Left kidney (tissue), 2 donors: Measurements from ENCODE around the gene ENTPD7. TPM values are rescaled to one million over a fixed set of nuclear protein-coding genes. Genes with fewer than 3 reads are reported as not detected.
"Not testable (repeated sequence)": the region's sequence is repeated elsewhere in the genome, so short reads cannot be mapped to it uniquely, and the experiment has no call there.

Source experiments
- DNase-seq: peaks from one replicate; pipeline ENCODE4 v3.0.0-alpha.2; 2013
- polyA plus RNA-seq: library from polyadenylated mRNA; unstranded; fragments of 120-200 nt; gene quantifications from one replicate; pipeline ENCODE4 v1.2.1, GENCODE V29; 2013; ENCODE audit not compliant: insufficient read length

Gene ENTPD7
- polyA plus RNA-seq, 1 donor, result 22.6 TPM

- DNase-seq, result no peak
Observed at GRCh38 chr10:99743841-99744240, 84.5 kb downstream of the ENTPD7 start.

GRCh38 chr10:99746166-99746565 is 86.9 kb downstream of the ENTPD7 start:
- not testable (repeated sequence) for DNase-seq

GRCh38 chr10:99748823-99749451 is 89.6 kb downstream of the ENTPD7 start:
- no peak for DNase-seq

GRCh38 chr10:99750641-99751040 is 91.3 kb downstream of the ENTPD7 start:
- no peak for DNase-seq

- DNase-seq, result no peak
Observed at GRCh38 chr10:99754670-99755069, 95.4 kb downstream of the ENTPD7 start.

Other genes with a start within 250 kb of the ENTPD7 start
- 85.9 TPM for gene GOT1, start 228.9 kb upstream of the ENTPD7 start, polyA plus RNA-seq
- gene NKX2-3, start 126.6 kb upstream of the ENTPD7 start, polyA plus RNA-seq, result not detected
- gene SLC25A28, start 39.1 kb upstream of the ENTPD7 start, polyA plus RNA-seq, result 45.7 TPM
- gene COX15, start 72.6 kb downstream of the ENTPD7 start, polyA plus RNA-seq, result 73.8 TPM
- 27.5 TPM for gene CUTC, start 72.7 kb downstream of the ENTPD7 start, polyA plus RNA-seq
- 15.2 TPM for gene ABCC2, start 123.1 kb downstream of the ENTPD7 start, polyA plus RNA-seq